Prostate gland (tissue), 2 donors: ENCODE measurements around the gene ZNF18. TPM values are rescaled to one million over a fixed set of nuclear protein-coding genes. Genes with fewer than 3 reads are reported as not detected.
"Not testable (repeated sequence)": the region's sequence is repeated elsewhere in the genome, so short reads cannot be mapped to it uniquely, and the experiment has no call there.

ENCODE experiments used
- DNase-seq: peaks from one replicate; pipeline ENCODE4 v3.0.0-alpha.2; 2019; ENCODE audit warnings: low spot score
- H3K27ac ChIP-seq, 2 donors: fragments of 200-600 bp; sonication (generic); 2 replicates each; pipeline ENCODE4 v1.5.1; 2017 to 2019
- H3K27me3 ChIP-seq: fragments of 200-600 bp; sonication (generic); replicated peaks from 2 replicates; pipeline ENCODE4 v1.5.1; 2019; ENCODE audit not compliant: insufficient read depth
- H3K36me3 ChIP-seq, 2 donors: fragments of 200-600 bp; sonication (generic); 1 replicate in 1 of 2; 2 replicates in 1 of 2; pipeline versions ENCODE4 v1.5.1 to v1.8.1; 2017 to 2019
- H3K4me1 ChIP-seq: fragments of 200-600 bp; sonication (generic); replicated peaks from 2 replicates; pipeline ENCODE4 v1.5.1; 2019
- H3K4me3 ChIP-seq, 2 donors: fragments of 200-600 bp; sonication (generic); 2 replicates each; pipeline ENCODE4 v1.5.1; 2017 to 2019
- H3K9me3 ChIP-seq: fragments of 200-600 bp; sonication (generic); 2 replicates; pipeline ENCODE4 v1.5.1; 2017
- CTCF ChIP-seq, 4 experiments: fragments of 200-600 bp in 2 of 4; fragments of 450-650 bp in 2 of 4; sonication (generic) in 2 of 4; IDR thresholded peaks; 1 replicate in 3 of 4; 2 replicates in 1 of 4; pipeline ENCODE4 v1.5.1; 2016 to 2019; ENCODE audit warnings: antibody characterized with exemption in 4 of 4, mild to moderate bottlenecking in 2 of 4, moderate library complexity in 2 of 4
- POLR2A ChIP-seq: fragments of 450-650 bp; IDR thresholded peaks from one replicate; pipeline ENCODE4 v1.6.1; 2016; ENCODE audit warnings: antibody characterized with exemption, mild to moderate bottlenecking
- POLR2AphosphoS5 ChIP-seq: sonication (generic); formaldehyde crosslinking; IDR thresholded peaks from one replicate; pipeline ENCODE4 v1.6.1; 2017; ENCODE audit warnings: antibody characterized with exemption
- WGBS: methylation state at CpG from one replicate; pipeline ENCODE4 v1.1.5; 2018; 5-methylcytosine and 5-hydroxymethylcytosine counted together
- intact Hi-C: fragments of 100-400 bp; cut with DNase I; formaldehyde crosslinking; loops from one replicate; pipeline ENCODE4 v1.14.2; 2022
- total RNA-seq, 2 donors: library from RNA; depleted of rRNA; stranded (reverse); fragments of >200 nt; gene quantifications; one replicate each; pipeline ENCODE4 v1.1.0, GENCODE V29; 2016

Gene ZNF18
- total RNA-seq, 2 donors from 2014 or later, result 11.8 to 13.3 TPM

DNA sequence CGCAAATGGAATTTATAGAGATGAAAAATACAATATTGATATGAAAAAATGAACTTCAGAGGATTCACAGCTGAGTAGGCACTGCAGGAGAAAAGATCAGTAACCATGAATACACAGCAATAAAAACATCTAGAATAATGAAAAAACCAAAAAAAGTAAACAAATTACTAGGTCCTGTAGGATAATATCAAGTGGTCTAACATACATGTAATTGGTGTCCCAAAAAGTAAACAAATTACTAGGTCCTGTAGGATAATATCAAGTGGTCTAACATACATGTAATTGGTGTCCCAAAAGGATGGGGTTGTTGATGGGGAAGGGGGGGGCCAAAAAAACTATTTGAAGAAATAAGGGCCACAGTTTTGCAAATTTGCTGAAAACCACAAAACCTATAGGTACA is 43.4 kb downstream of the ZNF18 start:
- H3K27me3 ChIP-seq, result no peaks in the 10 kb centered on the region
- no peaks in the 10 kb centered on the region for H3K36me3 ChIP-seq
- H3K4me1 ChIP-seq, result no peaks in the 10 kb centered on the region
- H3K4me3 ChIP-seq, result no peak overlapping the region
- H3K9me3 ChIP-seq, result no peaks in the 10 kb centered on the region
- DNase-seq, result no peak
- H3K27ac ChIP-seq, result no peak overlapping the region
- intact Hi-C loops, result no loop called here
- WGBS, result 98% methylated on average over 1 of the region's 1 CpG
- TF ChIP-seq CTCF (IDR thresholded peaks at IDR 0.05) (no peak), POLR2AphosphoS5 (no peak), POLR2A (no peak)

- intact Hi-C loops, result no loop called here
- WGBS, result 96% methylated on average over 3 of the region's 3 CpGs
- H3K36me3 ChIP-seq, result no peaks in the 10 kb centered on the region
- no peak overlapping the region for H3K4me3 ChIP-seq
- no peaks in the 10 kb centered on the region for H3K27me3 ChIP-seq
- H3K4me1 ChIP-seq, result no peaks in the 10 kb centered on the region
- H3K27ac ChIP-seq, result no peak overlapping the region
- no peak for TF ChIP-seq POLR2A
- TF ChIP-seq CTCF (IDR thresholded peaks at IDR 0.05), result no peak
- TF ChIP-seq POLR2AphosphoS5, result no peak
- H3K9me3 ChIP-seq, result no peaks in the 10 kb centered on the region
- DNase-seq, result no peak
These were observed 44.7 kb downstream of the ZNF18 start for GRCh38 chr17:11952610-11953009.

DNA sequence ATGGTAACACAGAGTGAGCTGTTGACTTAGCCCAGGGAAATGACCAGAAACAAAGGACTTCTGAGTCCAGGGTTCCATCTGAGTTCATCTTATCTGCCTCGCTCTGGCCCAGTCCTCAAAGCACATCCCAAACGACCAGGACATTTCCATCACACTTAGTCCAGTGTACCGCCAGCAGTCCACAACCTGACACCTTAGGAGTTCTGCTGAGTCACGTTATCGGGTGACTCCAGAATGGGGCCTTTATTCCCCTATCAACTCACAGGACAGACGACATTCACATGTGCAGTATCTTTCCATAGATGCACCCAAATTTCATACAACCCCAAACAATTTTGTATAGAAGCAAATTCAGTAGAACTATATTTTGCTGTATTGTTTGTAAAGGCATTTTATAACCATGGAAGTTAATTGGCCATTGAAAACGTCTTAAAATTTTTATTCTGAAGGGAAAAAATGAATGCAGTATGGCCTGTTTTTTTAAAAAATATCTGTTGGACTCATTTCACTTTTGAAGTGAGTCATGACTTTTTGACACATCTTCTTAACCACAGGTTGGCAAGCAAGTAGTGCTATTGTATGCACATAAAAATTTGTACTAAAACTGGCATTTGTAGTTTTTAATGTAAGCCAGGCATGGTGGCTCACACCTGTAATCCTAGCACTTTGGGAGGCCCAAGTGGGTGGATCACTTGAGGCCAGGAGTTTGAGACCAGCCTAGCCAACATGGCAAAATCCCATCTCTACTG is 46.3 kb downstream of the ZNF18 start:
- Histone ChIP-seq H3K4me1 (no peaks in the 10 kb centered on the region), H3K27ac (no peak overlapping the region), H3K36me3 (no peaks in the 10 kb centered on the region), H3K9me3 (no peaks in the 10 kb centered on the region), H3K27me3 (no peaks in the 10 kb centered on the region), H3K4me3 (no peak overlapping the region)
- TF ChIP-seq POLR2A, result no peak
- TF ChIP-seq CTCF (IDR thresholded peaks at IDR 0.05), result no peak
- TF ChIP-seq POLR2AphosphoS5, result no peak
- intact Hi-C loops, result no loop called here
- WGBS, result 69% methylated on average over 7 of the region's 7 CpGs
- no peak for DNase-seq

- H3K4me3 ChIP-seq, H3K4me1 ChIP-seq, DNase-seq, H3K27me3 ChIP-seq, H3K9me3 ChIP-seq, intact Hi-C loops, H3K36me3 ChIP-seq, H3K27ac ChIP-seq: not testable (repeated sequence)
- WGBS, result 100% methylated on average over 1 of the region's 1 CpG
These were observed 47.7 kb downstream of the ZNF18 start for GRCh38 chr17:11949571-11949970.

GRCh38 chr17:11948789-11949188 is 48.5 kb downstream of the ZNF18 start:
- Histone ChIP-seq H3K4me3 (no peak overlapping the region), H3K27me3 (no peaks in the 10 kb centered on the region), H3K27ac (no peak overlapping the region), H3K9me3 (no peaks in the 10 kb centered on the region), H3K4me1 (no peaks in the 10 kb centered on the region), H3K36me3 (no peaks in the 10 kb centered on the region)
- no peak for TF ChIP-seq POLR2AphosphoS5
- intact Hi-C loops, result no loop called here
- WGBS, result 9% methylated on average over 6 of the region's 6 CpGs
- DNase-seq, result peak; percentile 18

DNA sequence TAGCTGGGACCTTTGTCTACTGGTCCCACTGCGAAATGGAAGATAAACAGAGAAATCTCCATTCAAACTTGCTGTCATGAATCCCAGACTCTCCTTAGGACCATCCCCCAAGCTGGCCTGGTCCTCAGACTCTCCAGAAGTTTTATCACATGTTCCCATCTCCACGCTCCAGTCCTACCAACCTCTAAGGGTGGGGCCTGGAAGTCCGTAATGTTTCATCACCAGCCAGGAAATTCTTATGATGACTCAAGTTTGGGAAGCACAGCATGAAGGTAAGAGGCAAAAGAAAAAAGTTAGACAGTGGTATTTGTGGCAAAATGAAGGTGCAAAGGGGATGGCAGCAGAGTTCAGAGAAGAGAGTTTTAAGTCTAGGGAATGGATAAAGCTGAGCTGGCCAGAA is 52.7 kb downstream of the ZNF18 start:
- TF ChIP-seq POLR2A (no peak), POLR2AphosphoS5 (no peak), CTCF (IDR thresholded peaks at IDR 0.05) (no peak)
- intact Hi-C loops, result no loop called here
- WGBS, result 43% methylated on average over 3 of the region's 3 CpGs

More for the DNA sequence above, 52.7 kb downstream of the ZNF18 start:
- H3K9me3 ChIP-seq, result no peaks in the 10 kb centered on the region
- no peak overlapping the region for H3K27ac ChIP-seq
- no peaks in the 10 kb centered on the region for H3K27me3 ChIP-seq
- H3K36me3 ChIP-seq, result no peaks in the 10 kb centered on the region
- no peak overlapping the region for H3K4me3 ChIP-seq
- no peaks in the 10 kb centered on the region for H3K4me1 ChIP-seq
- DNase-seq, result no peak
